H7 (cell line): ENCODE results near the gene TTC33. TPM values are rescaled to one million over a fixed set of nuclear protein-coding genes. Genes with fewer than 3 reads are reported as not detected.
"Not testable (repeated sequence)": the region's sequence is repeated elsewhere in the genome, so short reads cannot be mapped to it uniquely, and the experiment has no call there.

ENCODE experiments used
- DNase-seq: peaks from one replicate; pipeline ENCODE4 v3.0.0; 2012
- H3K27me3 ChIP-seq: 2 replicates; pipeline ENCODE4 v1.6.0; 2011; ENCODE audit warnings: mild to moderate bottlenecking, low read length; ENCODE audit not compliant: control insufficient read depth, insufficient read depth
- H3K36me3 ChIP-seq: replicated peaks from 2 replicates; pipeline ENCODE4 v1.5.1; 2011; ENCODE audit warnings: low read length; ENCODE audit not compliant: control insufficient read depth, insufficient read depth
- H3K4me3 ChIP-seq: 2 replicates; pipeline ENCODE4 v1.5.1; 2011; ENCODE audit warnings: low read depth, mild to moderate bottlenecking, control low read depth, low read length, moderate library complexity; ENCODE audit not compliant: insufficient read depth
- total RNA-seq: library from RNA; depleted of rRNA; stranded (reverse); fragments of >200 nt; shearing (Covaris generic); gene quantifications from 2 replicates; pipeline ENCODE4 v1.2.3, GENCODE V29; 2014

TTC33 gene
- total RNA-seq, 1 experiment from 2014 or later = 7.8 TPM

GRCh38 chr5:40757400-40757799 lies 1.6 kb upstream of the TTC33 start:
- no peaks in the 10 kb centered on the region for H3K27me3 ChIP-seq
- H3K4me3 ChIP-seq = no peak overlapping the region
- H3K36me3 ChIP-seq = no peaks in the 10 kb centered on the region; the same call in 1 of the 2 replicates
- DNase-seq = no peak

- H3K4me3 ChIP-seq = peak overlapping the region; percentile 66
- DNase-seq = peak; percentile 67
These were observed 711 bp downstream of the TTC33 start for GRCh38 chr5:40755093-40755406.

GRCh38 chr5:40754381-40755092 lies 1.2 kb downstream of the TTC33 start:
- peak overlapping the region; percentile 66; the same call in 1 of the 2 replicates for H3K4me3 ChIP-seq
- DNase-seq = peak; percentile 6
- H3K36me3 ChIP-seq = no peaks in the 10 kb centered on the region
- no peaks in the 10 kb centered on the region for H3K27me3 ChIP-seq

More at GRCh38 chr5:40755093-40755406, 711 bp downstream of the TTC33 start:
- no peaks in the 10 kb centered on the region for H3K27me3 ChIP-seq
- no peaks in the 10 kb centered on the region for H3K36me3 ChIP-seq

- no peaks in the 10 kb centered on the region for H3K36me3 ChIP-seq
- no peaks in the 10 kb centered on the region for H3K27me3 ChIP-seq
- DNase-seq = no peak
- H3K4me3 ChIP-seq = no peak overlapping the region
These were observed 9.1 kb downstream of the TTC33 start for GRCh38 chr5:40746703-40747102.

- no peak for DNase-seq
- no peak overlapping the region for H3K4me3 ChIP-seq
These were observed 12.0 kb downstream of the TTC33 start for GRCh38 chr5:40743771-40744170.

GRCh38 chr5:40738502-40738901 lies 17.3 kb downstream of the TTC33 start:
- H3K4me3 ChIP-seq = no peak overlapping the region
- no peaks in the 10 kb centered on the region for H3K36me3 ChIP-seq
- DNase-seq = no peak
- no peaks in the 10 kb centered on the region for H3K27me3 ChIP-seq

More at GRCh38 chr5:40743771-40744170, 12.0 kb downstream of the TTC33 start:
- Histone ChIP-seq H3K27me3 (no peaks in the 10 kb centered on the region), H3K36me3 (no peaks in the 10 kb centered on the region)

- peak; percentile 23 for DNase-seq
- H3K4me3 ChIP-seq = no peak overlapping the region
- no peaks in the 10 kb centered on the region for H3K27me3 ChIP-seq
- H3K36me3 ChIP-seq = no peaks in the 10 kb centered on the region
These were observed 19.5 kb downstream of the TTC33 start for GRCh38 chr5:40736103-40736875.

GRCh38 chr5:40735609-40736008 lies 20.2 kb downstream of the TTC33 start:
- Histone ChIP-seq H3K36me3 (no peaks in the 10 kb centered on the region), H3K4me3 (no peak overlapping the region), H3K27me3 (no peaks in the 10 kb centered on the region)
- no peak for DNase-seq

GRCh38 chr5:40734986-40735385 lies 20.8 kb downstream of the TTC33 start:
- H3K36me3 ChIP-seq = no peaks in the 10 kb centered on the region
- H3K27me3 ChIP-seq = no peaks in the 10 kb centered on the region
- DNase-seq = no peak
- H3K4me3 ChIP-seq = no peak overlapping the region

- Histone ChIP-seq H3K4me3 (no peak overlapping the region), H3K27me3 (no peaks in the 10 kb centered on the region), H3K36me3 (no peaks in the 10 kb centered on the region)
- DNase-seq = no peak
These were observed 21.7 kb downstream of the TTC33 start for GRCh38 chr5:40733879-40734563.

GRCh38 chr5:40733434-40733833 lies 22.3 kb downstream of the TTC33 start:
- H3K27me3 ChIP-seq = no peaks in the 10 kb centered on the region

GRCh38 chr5:40722497-40722911 lies 33.3 kb downstream of the TTC33 start:
- H3K27me3 ChIP-seq = not testable (repeated sequence)

More at GRCh38 chr5:40733434-40733833, 22.3 kb downstream of the TTC33 start:
- DNase-seq = no peak
- no peak overlapping the region for H3K4me3 ChIP-seq
- H3K36me3 ChIP-seq = no peaks in the 10 kb centered on the region

GRCh38 chr5:40720069-40720468 lies 35.7 kb downstream of the TTC33 start:
- H3K27me3 ChIP-seq = no peaks in the 10 kb centered on the region
- no peaks in the 10 kb centered on the region; the same call in 1 of the 2 replicates for H3K36me3 ChIP-seq
- no peak overlapping the region for H3K4me3 ChIP-seq
- DNase-seq = no peak

More at GRCh38 chr5:40722497-40722911, 33.3 kb downstream of the TTC33 start:
- not testable (repeated sequence) for H3K36me3 ChIP-seq, H3K4me3 ChIP-seq, DNase-seq

GRCh38 chr5:40717281-40717680 lies 38.5 kb downstream of the TTC33 start:
- H3K27me3 ChIP-seq = no peaks in the 10 kb centered on the region
- no peaks in the 10 kb centered on the region; the same call in 1 of the 2 replicates for H3K36me3 ChIP-seq
- no peak for DNase-seq
- H3K4me3 ChIP-seq = no peak overlapping the region
